Astrocyte (in vitro differentiated cells and primary cell): ENCODE measurements around the gene YTHDF1. TPM values are rescaled to one million over a fixed set of nuclear protein-coding genes. Genes with fewer than 3 reads are reported as not detected.

Source experiments
- DNase-seq: peaks from one replicate; pipeline ENCODE4 v3.0.0-alpha.2; 2010; ENCODE audit warnings: low read depth
- FAIRE-seq: peaks from 2 replicates; lab custom pipeline; 2011; peaks lifted over from hg19 to GRCh38; lab: Jason Lieb, UNC
- H2AFZ ChIP-seq: 2 replicates; pipeline ENCODE4 v1.6.0; 2012; ENCODE audit warnings: low read depth, low read length, inconsistent platforms
- H3K27ac ChIP-seq: 2 replicates; pipeline ENCODE4 v1.5.1; 2011; ENCODE audit warnings: low read depth, low read length, inconsistent platforms
- H3K27me3 ChIP-seq: 2 replicates; pipeline ENCODE4 v1.6.0; 2011; ENCODE audit warnings: low read length, inconsistent platforms; ENCODE audit not compliant: insufficient read depth
- H3K36me3 ChIP-seq: 2 replicates; pipeline ENCODE4 v1.5.1; 2011; ENCODE audit warnings: low read length, inconsistent platforms; ENCODE audit not compliant: insufficient read depth
- H3K4me1 ChIP-seq: 2 replicates; pipeline ENCODE4 v1.5.1; 2011; ENCODE audit warnings: low read length, inconsistent platforms; ENCODE audit not compliant: insufficient read depth
- H3K4me2 ChIP-seq: 2 replicates; pipeline ENCODE4 v1.6.0; 2012; ENCODE audit warnings: low read length, inconsistent platforms
- H3K4me3 ChIP-seq: 2 replicates; pipeline ENCODE4 v1.5.1; 2011; ENCODE audit warnings: low read depth, mild to moderate bottlenecking, low read length, inconsistent platforms; ENCODE audit not compliant: insufficient read depth
- H3K79me2 ChIP-seq: 2 replicates; pipeline ENCODE4 v1.6.0; 2012; ENCODE audit warnings: mild to moderate bottlenecking, low read length, inconsistent platforms; ENCODE audit not compliant: insufficient read depth
- H3K9ac ChIP-seq: 2 replicates; pipeline ENCODE4 v1.6.0; 2012; ENCODE audit warnings: mild to moderate bottlenecking, low read length, inconsistent platforms
- H3K9me3 ChIP-seq: 2 replicates; pipeline ENCODE4 v1.5.1; 2012; ENCODE audit warnings: low read depth, mild to moderate bottlenecking, low read length, inconsistent platforms; ENCODE audit not compliant: insufficient read depth
- H4K20me1 ChIP-seq: 2 replicates; pipeline ENCODE4 v1.6.0; 2012; ENCODE audit warnings: low read length, inconsistent platforms; ENCODE audit not compliant: insufficient read depth
- H3K27ac Mint-ChIP-seq: one replicate; pipeline ENCODE4 v1.8.0; 2021; ENCODE audit warnings: mild to moderate bottlenecking, mixed read lengths; ENCODE audit not compliant: unreplicated experiment
- H3K27me3 Mint-ChIP-seq: one replicate; pipeline ENCODE4 v1.8.0; 2021; ENCODE audit warnings: low read depth, mixed read lengths; ENCODE audit not compliant: unreplicated experiment
- H3K36me3 Mint-ChIP-seq: one replicate; pipeline ENCODE4 v1.8.0; 2021; ENCODE audit warnings: low read depth, mixed read lengths; ENCODE audit not compliant: unreplicated experiment
- H3K4me1 Mint-ChIP-seq: one replicate; pipeline ENCODE4 v1.8.0; 2021; ENCODE audit warnings: low read depth, mixed read lengths; ENCODE audit not compliant: unreplicated experiment
- H3K4me3 Mint-ChIP-seq: one replicate; pipeline ENCODE4 v1.8.0; 2021; ENCODE audit warnings: mild to moderate bottlenecking, moderate library complexity, mixed read lengths; ENCODE audit not compliant: unreplicated experiment
- H3K9me3 Mint-ChIP-seq: one replicate; pipeline ENCODE4 v1.8.0; 2021; ENCODE audit warnings: mild to moderate bottlenecking, mixed read lengths; ENCODE audit not compliant: unreplicated experiment
- EZH2 ChIP-seq: IDR thresholded peaks from 2 replicates; pipeline ENCODE4 v1.6.1; 2012; ENCODE audit warnings: mild to moderate bottlenecking, low read length, inconsistent platforms; ENCODE audit not compliant: insufficient read depth
- total RNA-seq: library from RNA; stranded (reverse); gene quantifications from 2 replicates; pipeline ENCODE4 v1.2.1, GENCODE V29; 2021
- TF ChIP-seq, protein P1 (sequence below): IDR thresholded peaks from 2 replicates; pipeline ENCODE4 v1.5.1; 2011; ENCODE audit warnings: low read depth, mild to moderate bottlenecking, inconsistent platforms, low read length, moderate library complexity; ENCODE audit not compliant: insufficient read depth

Gene YTHDF1
- total RNA-seq, 1 donor from 2014 or later, result 107 TPM

DNA sequence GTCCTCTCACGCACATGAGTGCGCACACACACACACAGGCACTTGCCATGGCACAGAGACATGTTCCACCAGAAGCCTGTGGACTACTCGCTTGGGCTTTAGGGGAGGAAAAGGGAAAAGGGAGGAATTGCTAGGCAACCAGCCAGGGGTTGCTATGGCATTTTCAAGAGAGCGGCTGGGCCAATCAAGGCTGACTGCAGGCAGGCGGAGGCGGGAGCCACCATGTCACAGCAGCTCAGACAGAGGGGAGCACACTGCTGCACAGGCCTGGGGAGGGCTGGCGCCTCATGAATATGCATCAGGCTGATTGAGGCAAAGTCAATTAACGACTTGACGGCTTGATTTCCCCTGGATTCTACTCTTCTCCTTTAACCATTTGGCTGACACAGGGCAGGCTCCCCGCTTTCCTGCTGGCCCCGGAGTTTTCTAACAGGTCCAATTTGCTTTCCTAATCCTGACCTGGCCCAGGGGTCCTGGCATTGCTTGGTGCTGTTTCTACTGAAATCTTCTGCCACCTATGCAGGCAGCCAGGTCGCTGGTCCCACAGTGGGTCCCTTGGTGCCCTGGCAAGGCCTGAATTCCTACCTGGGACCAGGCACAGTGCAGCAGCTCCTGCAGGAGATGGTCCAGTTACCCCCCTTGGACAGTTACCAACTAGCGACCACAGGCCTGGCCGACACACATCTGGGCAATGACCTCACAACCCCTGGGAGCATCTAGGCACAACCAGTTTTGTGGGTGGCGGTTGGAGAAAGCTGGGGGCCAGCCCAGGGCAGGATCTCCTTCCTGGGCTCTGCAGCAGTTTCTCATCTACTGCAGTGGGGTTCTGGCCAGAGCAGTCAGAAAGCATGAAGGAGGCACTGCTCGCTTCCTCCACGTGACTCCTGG is 52.1 kb downstream of the YTHDF1 start:
- Histone ChIP-seq H4K20me1 (no peaks in the 10 kb centered on the region), H3K9me3 (no peaks in the 10 kb centered on the region), H3K79me2 (no peaks in the 10 kb centered on the region), H3K36me3 (no peaks in the 10 kb centered on the region), H3K4me1 (no peaks in the 10 kb centered on the region), H3K9ac (no peak overlapping the region), H3K4me2 (no peak overlapping the region), H2AFZ (no peak overlapping the region), H3K27me3 (peaks cover 10% of the 10 kb centered on the region), H3K4me3 (no peak overlapping the region), H3K27ac (no peak overlapping the region)
- FAIRE-seq, result no peak
- Mint-ChIP-seq H3K4me3 (no peak overlapping the region), H3K27me3 (peaks cover 61% of the 10 kb centered on the region), H3K9me3 (peaks cover 4% of the 10 kb centered on the region), H3K27ac (no peak overlapping the region), H3K36me3 (peaks cover 3% of the 10 kb centered on the region), H3K4me1 (no peaks in the 10 kb centered on the region)
- no peak for TF ChIP-seq EZH2
- TF ChIP-seq, protein P1, sequence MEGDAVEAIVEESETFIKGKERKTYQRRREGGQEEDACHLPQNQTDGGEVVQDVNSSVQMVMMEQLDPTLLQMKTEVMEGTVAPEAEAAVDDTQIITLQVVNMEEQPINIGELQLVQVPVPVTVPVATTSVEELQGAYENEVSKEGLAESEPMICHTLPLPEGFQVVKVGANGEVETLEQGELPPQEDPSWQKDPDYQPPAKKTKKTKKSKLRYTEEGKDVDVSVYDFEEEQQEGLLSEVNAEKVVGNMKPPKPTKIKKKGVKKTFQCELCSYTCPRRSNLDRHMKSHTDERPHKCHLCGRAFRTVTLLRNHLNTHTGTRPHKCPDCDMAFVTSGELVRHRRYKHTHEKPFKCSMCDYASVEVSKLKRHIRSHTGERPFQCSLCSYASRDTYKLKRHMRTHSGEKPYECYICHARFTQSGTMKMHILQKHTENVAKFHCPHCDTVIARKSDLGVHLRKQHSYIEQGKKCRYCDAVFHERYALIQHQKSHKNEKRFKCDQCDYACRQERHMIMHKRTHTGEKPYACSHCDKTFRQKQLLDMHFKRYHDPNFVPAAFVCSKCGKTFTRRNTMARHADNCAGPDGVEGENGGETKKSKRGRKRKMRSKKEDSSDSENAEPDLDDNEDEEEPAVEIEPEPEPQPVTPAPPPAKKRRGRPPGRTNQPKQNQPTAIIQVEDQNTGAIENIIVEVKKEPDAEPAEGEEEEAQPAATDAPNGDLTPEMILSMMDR, result no peak
- no peak for DNase-seq

DNA sequence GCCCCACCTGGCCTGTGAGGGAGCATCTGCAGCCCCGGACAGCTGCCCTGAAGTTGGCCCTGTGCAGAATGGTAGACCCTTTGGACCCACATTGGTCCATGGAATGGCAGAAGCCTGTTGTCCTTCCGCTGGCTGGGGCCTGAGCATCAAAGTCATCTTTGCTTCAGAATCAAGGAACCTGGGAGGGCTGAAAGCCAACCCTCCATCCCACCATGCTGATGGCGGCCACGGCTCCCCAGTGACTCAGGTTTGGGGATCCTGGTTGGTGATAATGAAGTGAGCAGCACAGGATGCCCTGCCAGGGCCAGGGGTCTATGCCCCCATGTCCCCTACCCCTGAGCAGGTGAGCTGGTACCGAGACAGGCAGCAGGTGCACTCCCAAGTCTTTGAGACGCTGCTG is 52.8 kb downstream of the YTHDF1 start:
- H3K9me3 Mint-ChIP-seq, result peaks cover 4% of the 10 kb centered on the region

More for the DNA sequence above, 52.8 kb downstream of the YTHDF1 start:
- no peaks in the 10 kb centered on the region for H3K9me3 ChIP-seq
- H3K4me2 ChIP-seq, result no peak overlapping the region
- FAIRE-seq, result no peak
- TF ChIP-seq, protein P1, result no peak
- TF ChIP-seq EZH2, result no peak
- Mint-ChIP-seq H3K36me3 (peaks cover 3% of the 10 kb centered on the region), H3K27ac (no peak overlapping the region), H3K4me1 (no peaks in the 10 kb centered on the region), H3K4me3 (no peak overlapping the region), H3K27me3 (peaks cover 60% of the 10 kb centered on the region)
- peaks cover 10% of the 10 kb centered on the region for H3K27me3 ChIP-seq
- H2AFZ ChIP-seq, result no peak overlapping the region
- H3K9ac ChIP-seq, result no peak overlapping the region
- no peak overlapping the region for H3K4me3 ChIP-seq
- no peaks in the 10 kb centered on the region for H3K79me2 ChIP-seq
- H3K36me3 ChIP-seq, result no peaks in the 10 kb centered on the region
- no peak overlapping the region for H3K27ac ChIP-seq
- no peak for DNase-seq
- H4K20me1 ChIP-seq, result no peaks in the 10 kb centered on the region
- no peaks in the 10 kb centered on the region for H3K4me1 ChIP-seq
